GM10248 (cell line): Measurements from ENCODE around the gene STK11IP.

Experiments
- CTCF ChIA-PET: fragments of 300-600 bp; sonication (Branson Sonifier 250); formaldehyde crosslinking; extraction: SDS; loops from one replicate; lab custom pipeline; 2021; ENCODE audit warnings: antibody characterized with exemption; lab: Yijun Ruan, JAX
- POLR2A ChIA-PET: fragments of 350-650 bp; sonication (Branson Sonifier 250); formaldehyde crosslinking; extraction: SDS; loops from one replicate; lab custom pipeline; 2020; ENCODE audit warnings: antibody characterized with exemption; lab: Yijun Ruan, JAX
- DNase-seq: peaks from one replicate; pipeline ENCODE4 v3.0.0; 2012; ENCODE audit errors: extremely low spot score
- CTCF ChIP-seq: IDR thresholded peaks from 2 replicates; pipeline ENCODE4 v1.5.1; 2012; ENCODE audit warnings: mild to moderate bottlenecking, low read depth; ENCODE audit errors: extremely low read depth, missing control alignments, control extremely low read depth

Gene STK11IP

GRCh38 chr2:219613461-219614070 is 15.9 kb downstream of the STK11IP start:
- POLR2A ChIA-PET = no interaction called here
- CTCF ChIA-PET = interaction anchor here (1.0 to 1.4 kb wide), 2 partner anchors 71 to 84 kb away, joined by 3 to 5 read pairs; no protein-coding TSS in a partner anchor
- no peak for TF ChIP-seq CTCF
- DNase-seq = no peak

GRCh38 chr2:219614076-219614860 is 16.6 kb downstream of the STK11IP start:
- ChIA-PET POLR2A (no interaction called here), CTCF (interaction anchor here (1.0 to 1.6 kb wide), 2 partner anchors 28 to 72 kb away, joined by 4 to 5 read pairs; no protein-coding TSS in a partner anchor)
- no peak for DNase-seq
- no peak for TF ChIP-seq CTCF

- CTCF ChIA-PET = interaction anchor here (1.6 kb wide), 1 partner anchor 27 kb away, joined by 4 read pairs; no protein-coding TSS in a partner anchor
- no peak for DNase-seq
Measured at GRCh38 chr2:219615036-219615435, 17.4 kb downstream of the STK11IP start.

GRCh38 chr2:219615894-219616293 is 18.2 kb downstream of the STK11IP start:
- DNase-seq = no peak
- CTCF ChIA-PET = interaction anchor here (0.8 to 1.6 kb wide), 3 partner anchors 11 to 231 kb away, joined by 3 to 4 read pairs (median 3); no protein-coding TSS in a partner anchor
- POLR2A ChIA-PET = no interaction called here
- no peak for TF ChIP-seq CTCF

More at GRCh38 chr2:219615036-219615435, 17.4 kb downstream of the STK11IP start:
- POLR2A ChIA-PET = no interaction called here
- no peak for TF ChIP-seq CTCF

DNA sequence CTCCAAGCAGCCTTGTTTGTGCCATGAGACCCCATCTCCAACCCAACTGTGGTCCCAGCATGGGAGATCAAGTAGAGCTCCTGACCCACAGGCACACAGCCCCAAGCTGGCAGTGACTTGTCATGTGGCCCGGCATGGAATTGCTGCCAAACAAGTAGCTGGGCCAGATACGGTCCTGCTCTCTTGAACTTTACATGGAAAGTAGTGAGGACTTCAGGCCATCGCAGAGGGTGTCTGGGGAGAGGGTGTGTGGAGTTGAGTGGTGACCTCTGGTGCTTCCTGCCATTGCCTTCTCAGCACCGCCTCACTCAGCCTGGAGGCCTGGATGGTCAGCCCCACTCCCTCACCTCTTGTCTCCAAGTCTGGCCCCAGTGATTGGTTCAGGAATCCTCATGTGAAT is 18.9 kb downstream of the STK11IP start:
- CTCF ChIA-PET = interaction anchor here (0.8 to 1.3 kb wide), 3 partner anchors 10 to 230 kb away, joined by 3 read pairs; no protein-coding TSS in a partner anchor
- POLR2A ChIA-PET = no interaction called here
- TF ChIP-seq CTCF = no peak
- no peak for DNase-seq

- CTCF ChIA-PET = no interaction called here
- POLR2A ChIA-PET = no interaction called here
- no peak for DNase-seq
- no peak for TF ChIP-seq CTCF
Measured at GRCh38 chr2:219618733-219619122, 21.1 kb downstream of the STK11IP start.
